NCI-H460 (cell line): ENCODE results near the gene TRIM9. TPM values are rescaled to one million over a fixed set of nuclear protein-coding genes. Genes with fewer than 3 reads are reported as not detected.
"Not testable (repeated sequence)": the region's sequence is repeated elsewhere in the genome, so short reads cannot be mapped to it uniquely, and the experiment has no call there.

ENCODE experiments used
- DNase-seq: peaks from one replicate; pipeline ENCODE4 v3.0.0-alpha.2; 2016; ENCODE audit warnings: low read depth; ENCODE audit errors: extremely low read depth
- total RNA-seq: library from RNA; depleted of rRNA; stranded (reverse); fragments of >200 nt; shearing (Covaris generic); gene quantifications from 2 replicates; pipeline ENCODE4 v1.2.3, GENCODE V29; 2014; rRNA removed

TRIM9 gene
- total RNA-seq, 1 experiment from 2014 or later, result 0.07 TPM

GRCh38 chr14:50941638-50942037, 153.3 kb downstream of the TRIM9 start:
- not testable (repeated sequence) for DNase-seq

GRCh38 chr14:50941151-50941550, 153.8 kb downstream of the TRIM9 start:
- DNase-seq, result no peak

- DNase-seq, result no peak
Observed at GRCh38 chr14:50937800-50938199, 157.1 kb downstream of the TRIM9 start.

GRCh38 chr14:50937325-50937724, 157.6 kb downstream of the TRIM9 start:
- DNase-seq, result no peak

- no peak for DNase-seq
Observed at GRCh38 chr14:50936882-50937281, 158.0 kb downstream of the TRIM9 start.

GRCh38 chr14:50936016-50936340, 158.9 kb downstream of the TRIM9 start:
- no peak for DNase-seq

- DNase-seq, result no peak
Observed at GRCh38 chr14:50935126-50936015, 159.5 kb downstream of the TRIM9 start.

GRCh38 chr14:50932592-50933495, 162.1 kb downstream of the TRIM9 start:
- no peak for DNase-seq

- no peak for DNase-seq
Observed at GRCh38 chr14:50932156-50932555, 162.7 kb downstream of the TRIM9 start.

- DNase-seq, result no peak
Observed at GRCh38 chr14:50931559-50931958, 163.3 kb downstream of the TRIM9 start.

- DNase-seq, result no peak
Observed at GRCh38 chr14:50929506-50929905, 165.4 kb downstream of the TRIM9 start.

GRCh38 chr14:50928002-50928635, 166.8 kb downstream of the TRIM9 start:
- no peak for DNase-seq

GRCh38 chr14:50926851-50927386, 168.0 kb downstream of the TRIM9 start:
- DNase-seq, result no peak

Other genes with a start within 250 kb of the TRIM9 start
- not detected in 2 replicates for gene ABHD12B, start 223.1 kb downstream of the TRIM9 start, total RNA-seq
- gene PYGL, start 150.6 kb downstream of the TRIM9 start, total RNA-seq, result 255 and 258 TPM in 2 replicates
- 49.3 and 57.2 TPM in 2 replicates for gene TMX1, start 145.1 kb upstream of the TRIM9 start, total RNA-seq